Mesendoderm (in vitro differentiated cells): ENCODE measurements around the gene SLC4A1.

Experiments used
- DNase-seq: peaks from one replicate; pipeline ENCODE4 v3.0.0; 2013
- H2AK5ac ChIP-seq: 2 replicates; pipeline ENCODE4 v1.6.1; 2013; ENCODE audit warnings: low read length, inconsistent platforms
- H2BK120ac ChIP-seq: 2 replicates; pipeline ENCODE4 v1.6.1; 2013; ENCODE audit warnings: low read depth, mild to moderate bottlenecking, low read length, moderate library complexity, mixed read lengths
- H2BK15ac ChIP-seq: replicated peaks from 2 replicates; pipeline ENCODE4 v1.6.1; 2013; ENCODE audit warnings: low read depth, mild to moderate bottlenecking, moderate library complexity
- H2BK5ac ChIP-seq: 2 replicates; pipeline ENCODE4 v1.6.1; 2013; ENCODE audit warnings: low read length, inconsistent platforms
- H3K18ac ChIP-seq: 2 replicates; pipeline ENCODE4 v1.6.1; 2013; ENCODE audit warnings: mild to moderate bottlenecking, low read length, mixed read lengths
- H3K23ac ChIP-seq: one replicate; pipeline ENCODE4 v1.6.1; 2013; ENCODE audit warnings: low read length
- H3K27ac ChIP-seq: 2 replicates; pipeline ENCODE4 v1.5.1; 2013; ENCODE audit warnings: low read depth, mild to moderate bottlenecking, inconsistent platforms, low read length, moderate library complexity
- H3K27me3 ChIP-seq: 2 replicates; pipeline ENCODE4 v1.6.1; 2013; ENCODE audit warnings: low read length, control low read depth, mild to moderate bottlenecking, inconsistent platforms; ENCODE audit not compliant: insufficient read depth, poor library complexity
- H3K36me3 ChIP-seq: 2 replicates; pipeline ENCODE4 v1.6.1; 2013; ENCODE audit warnings: low read length, inconsistent platforms; ENCODE audit not compliant: control insufficient read depth, insufficient read depth
- H3K4ac ChIP-seq: one replicate; pipeline ENCODE4 v1.6.1; 2013; ENCODE audit warnings: low read depth, mild to moderate bottlenecking, low read length, moderate library complexity
- H3K4me1 ChIP-seq: 2 replicates; pipeline ENCODE4 v1.6.1; 2013; ENCODE audit warnings: low read depth, low read length, inconsistent platforms; ENCODE audit not compliant: control insufficient read depth
- H3K4me2 ChIP-seq: 2 replicates; pipeline ENCODE4 v1.6.1; 2013; ENCODE audit warnings: low read length
- H3K4me3 ChIP-seq: 2 replicates; pipeline ENCODE4 v1.5.1; 2013; ENCODE audit warnings: mild to moderate bottlenecking, low read length
- H3K56ac ChIP-seq: one replicate; pipeline ENCODE4 v1.6.1; 2013; ENCODE audit warnings: low read length
- H3K79me1 ChIP-seq: 2 replicates; pipeline ENCODE4 v1.6.1; 2013; ENCODE audit warnings: low read length, inconsistent platforms
- H3K79me2 ChIP-seq: 2 replicates; pipeline ENCODE4 v1.6.1; 2013; ENCODE audit warnings: mild to moderate bottlenecking, low read length; ENCODE audit not compliant: control insufficient read depth, insufficient read depth
- H3K9ac ChIP-seq: 2 replicates; pipeline ENCODE4 v1.6.1; 2013; ENCODE audit warnings: low read length, inconsistent platforms
- H4K5ac ChIP-seq: one replicate; pipeline ENCODE4 v1.6.1; 2013; ENCODE audit warnings: low read length
- H4K8ac ChIP-seq: one replicate; pipeline ENCODE4 v1.6.1; 2013; ENCODE audit warnings: low read depth, mild to moderate bottlenecking, control low read depth, low read length, moderate library complexity
- WGBS: extraction: QIAGEN DNeasy Blood & Tissue Kit; methylation state at CpG from one replicate; pipeline ENCODE4 v1.1.7; 2013; ENCODE audit warnings: low lambda C conversion rate, missing lambda C conversion rate; ENCODE audit not compliant: insufficient coverage; ENCODE audit errors: extremely low coverage; 5-methylcytosine and 5-hydroxymethylcytosine counted together

The SLC4A1 gene

GRCh38 chr17:44267165-44267455 is 825 bp downstream of the SLC4A1 start:
- H3K9ac ChIP-seq: no peak overlapping the region

GRCh38 chr17:44266402-44267164 is 1.4 kb downstream of the SLC4A1 start:
- Histone ChIP-seq H3K18ac (no peak overlapping the region), H4K8ac (no peak overlapping the region), H3K4ac (no peak overlapping the region), H3K36me3 (no peaks in the 10 kb centered on the region), H3K4me1 (no peaks in the 10 kb centered on the region), H3K4me2 (no peak overlapping the region), H3K79me2 (no peaks in the 10 kb centered on the region), H3K23ac (no peak overlapping the region), H3K27me3 (no peaks in the 10 kb centered on the region), H3K4me3 (no peak overlapping the region), H3K9ac (no peak overlapping the region), H2BK5ac (no peak overlapping the region), H3K56ac (no peak overlapping the region), H3K27ac (no peak overlapping the region), H2AK5ac (no peak overlapping the region), H2BK120ac (no peak overlapping the region), H3K79me1 (no peaks in the 10 kb centered on the region), H4K5ac (no peak overlapping the region), H2BK15ac (no peak overlapping the region)
- no peak for DNase-seq
- WGBS: no CpG with 5 or more reads among the region's 9 CpGs

More at GRCh38 chr17:44267165-44267455, 825 bp downstream of the SLC4A1 start:
- Histone ChIP-seq H3K79me2 (no peaks in the 10 kb centered on the region), H3K18ac (no peak overlapping the region), H2BK5ac (no peak overlapping the region), H3K23ac (no peak overlapping the region), H2BK120ac (no peak overlapping the region), H3K36me3 (no peaks in the 10 kb centered on the region), H3K4ac (no peak overlapping the region), H4K8ac (no peak overlapping the region), H3K4me1 (no peaks in the 10 kb centered on the region), H2BK15ac (no peak overlapping the region), H3K4me3 (no peak overlapping the region), H3K79me1 (no peaks in the 10 kb centered on the region), H2AK5ac (no peak overlapping the region), H3K27ac (no peak overlapping the region), H3K56ac (no peak overlapping the region), H4K5ac (no peak overlapping the region), H3K4me2 (no peak overlapping the region), H3K27me3 (no peaks in the 10 kb centered on the region)
- no CpG with 5 or more reads among the region's 5 CpGs for WGBS
- DNase-seq: no peak

GRCh38 chr17:44263345-44263902 is 4.5 kb downstream of the SLC4A1 start:
- no peaks in the 10 kb centered on the region for H3K4me1 ChIP-seq
- H3K4ac ChIP-seq: no peak overlapping the region
- H3K23ac ChIP-seq: no peak overlapping the region
- no peak overlapping the region for H3K18ac ChIP-seq
- DNase-seq: no peak
- no peak overlapping the region for H4K8ac ChIP-seq
- no peaks in the 10 kb centered on the region for H3K27me3 ChIP-seq
- no peak overlapping the region for H3K56ac ChIP-seq
- no peaks in the 10 kb centered on the region for H3K79me2 ChIP-seq
- H3K27ac ChIP-seq: no peak overlapping the region
- no peak overlapping the region for H4K5ac ChIP-seq
- H3K36me3 ChIP-seq: no peaks in the 10 kb centered on the region
- no peak overlapping the region for H3K4me2 ChIP-seq
- no peak overlapping the region for H2BK15ac ChIP-seq
- no CpG with 5 or more reads among the region's 7 CpGs for WGBS
- H3K9ac ChIP-seq: no peak overlapping the region
- no peak overlapping the region for H3K4me3 ChIP-seq
- no peak overlapping the region for H2BK5ac ChIP-seq
- no peak overlapping the region for H2BK120ac ChIP-seq
- H3K79me1 ChIP-seq: no peaks in the 10 kb centered on the region
- no peak overlapping the region for H2AK5ac ChIP-seq

- Histone ChIP-seq H2BK5ac (no peak overlapping the region), H3K56ac (no peak overlapping the region), H3K9ac (no peak overlapping the region), H3K79me2 (no peaks in the 10 kb centered on the region), H2AK5ac (no peak overlapping the region), H4K8ac (no peak overlapping the region), H3K27ac (no peak overlapping the region), H3K4me2 (no peak overlapping the region), H3K4ac (no peak overlapping the region), H3K79me1 (no peaks in the 10 kb centered on the region), H3K4me1 (no peaks in the 10 kb centered on the region), H3K36me3 (no peaks in the 10 kb centered on the region), H4K5ac (no peak overlapping the region), H3K18ac (no peak overlapping the region), H3K4me3 (no peak overlapping the region), H2BK120ac (no peak overlapping the region), H3K27me3 (no peaks in the 10 kb centered on the region), H2BK15ac (no peak overlapping the region), H3K23ac (no peak overlapping the region)
- no CpG with 5 or more reads among the region's 11 CpGs for WGBS
- DNase-seq: no peak
Observed at GRCh38 chr17:44262654-44263225, 5.2 kb downstream of the SLC4A1 start.

- Histone ChIP-seq H3K23ac (no peak overlapping the region), H3K18ac (no peak overlapping the region), H3K9ac (no peak overlapping the region), H4K5ac (no peak overlapping the region), H3K36me3 (no peaks in the 10 kb centered on the region), H3K79me1 (no peaks in the 10 kb centered on the region), H3K4me1 (no peaks in the 10 kb centered on the region), H4K8ac (no peak overlapping the region), H3K79me2 (no peaks in the 10 kb centered on the region), H3K4ac (no peak overlapping the region), H3K27me3 (no peaks in the 10 kb centered on the region), H2BK5ac (no peak overlapping the region), H2AK5ac (no peak overlapping the region), H2BK120ac (no peak overlapping the region), H2BK15ac (no peak overlapping the region), H3K27ac (no peak overlapping the region), H3K4me2 (no peak overlapping the region), H3K4me3 (no peak overlapping the region), H3K56ac (no peak overlapping the region)
- no peak for DNase-seq
- no CpG with 5 or more reads among the region's 6 CpGs for WGBS
Observed at GRCh38 chr17:44260296-44260695, 7.6 kb downstream of the SLC4A1 start.
